Kidney (tissue), 14 donors: ENCODE data around the gene POLR1C. TPM values are rescaled to one million over a fixed set of nuclear protein-coding genes. Genes with fewer than 3 reads are reported as not detected.

Experiments used
- DNase-seq, 5 donors: peaks; one replicate each; pipeline ENCODE4 v3.0.0-alpha.2; 2013 to 2020
- FAIRE-seq: peaks from 2 replicates; lab custom pipeline; 2012; peaks lifted over from hg19 to GRCh38; lab: Jason Lieb, UNC
- H3K27ac ChIP-seq, 2 donors: one replicate each; pipeline ENCODE4 v1.7.0; 2013; ENCODE audit warnings: low read depth in 2 of 2, low read length in 2 of 2, inconsistent platforms in 1 of 2
- H3K27me3 ChIP-seq: one replicate; pipeline ENCODE4 v1.7.1; 2013; ENCODE audit warnings: low read length, inconsistent platforms; ENCODE audit not compliant: control insufficient read depth, insufficient read depth
- H3K36me3 ChIP-seq, 3 donors: one replicate each; pipeline versions ENCODE4 v1.7.0 to v1.7.1; 2013; ENCODE audit warnings: low read length in 3 of 3, control low read depth in 1 of 3, inconsistent platforms in 1 of 3; ENCODE audit not compliant: insufficient read depth in 3 of 3, control insufficient read depth in 2 of 3
- H3K4me1 ChIP-seq, 3 donors: one replicate each; pipeline versions ENCODE4 v1.7.0 to v1.7.1; 2013; ENCODE audit warnings: low read length in 3 of 3, inconsistent platforms in 1 of 3, low read depth in 1 of 3; ENCODE audit not compliant: control insufficient read depth in 2 of 3, insufficient read depth in 2 of 3
- H3K4me3 ChIP-seq, 3 donors: one replicate each; pipeline versions ENCODE4 v1.7.0 to v1.8.1; 2013; ENCODE audit warnings: low read length in 3 of 3, control low read depth in 1 of 3, inconsistent platforms in 1 of 3
- H3K9ac ChIP-seq, 3 donors: one replicate each; pipeline versions ENCODE4 v1.7.0 to v1.7.1; 2013; ENCODE audit warnings: low read length in 3 of 3, control low read depth in 1 of 3, inconsistent platforms in 1 of 3
- H3K9me3 ChIP-seq, 3 donors: one replicate each; pipeline versions ENCODE4 v1.7.0 to v1.7.1; 2013; ENCODE audit warnings: low read length in 3 of 3, control low read depth in 1 of 3, inconsistent platforms in 1 of 3; ENCODE audit not compliant: control insufficient read depth in 2 of 3, insufficient read depth in 1 of 3
- CTCF ChIP-seq: IDR thresholded peaks from 3 replicates; pipeline ENCODE4 v1.5.1; 2012; ENCODE audit warnings: mild to moderate bottlenecking, moderate library complexity, borderline replicate concordance; ENCODE audit not compliant: insufficient read depth; ENCODE audit errors: extremely low read depth
- intact Hi-C: fragments of 100-400 bp; cut with DNase I; formaldehyde crosslinking; loops from one replicate; pipeline ENCODE4 v1.11.1; 2022
- polyA plus RNA-seq: library from polyadenylated mRNA; stranded (reverse); fragments of 350-450 nt; fragmentation: Illumina TruSeq; extraction: RNeasy Lipid Tissue Mini Kit (QIAGEN cat#74804); gene quantifications from one replicate; pipeline ENCODE4 v1.2.3, GENCODE V29; 2014; ENCODE audit warnings: low read depth, low replicate concordance; ENCODE audit not compliant: insufficient read depth
- total RNA-seq: library from RNA; stranded (reverse); fragmentation: NEBNext Ultra II Directional; extraction: Animal tissue kit (Norgen Biotek cat#: 25700); gene quantifications from one replicate; pipeline ENCODE4 v1.2.1, GENCODE V29; 2021
- donor health status: control.
- donor health status: control.
- donor health status: control.
- donor health status: control.
- donor health status: control.
- donor health status: DM: yes; HTN: yes; CAD: no.
- donor health status: Normal renal cell carcinoma (clear cell type).

Gene POLR1C
- total and polyA plus RNA-seq, 2 donors from 2014 or later = 27.5 to 41.3 TPM

- H3K36me3 ChIP-seq = peaks cover 3 to 32% (median 13%) of the 10 kb centered on the region in 3 donors
- H3K27ac ChIP-seq = no peak overlapping the region
- H3K9me3 ChIP-seq = no peaks in the 10 kb centered on the region
- H3K9ac ChIP-seq = no peak overlapping the region
- no peaks in the 10 kb centered on the region for H3K27me3 ChIP-seq
- H3K4me1 ChIP-seq = peaks cover 0 to 16% (median 4%) of the 10 kb centered on the region in 3 donors
- no peak overlapping the region for H3K4me3 ChIP-seq
- DNase-seq (peak in 4 of 5 donors; percentile 85 to 89 (median 88)), FAIRE-seq (no peak)
- intact Hi-C loops = loop anchor here (10.0 kb wide), 1 partner anchor 52 kb away; the partner anchor contains the start of gene DLK2
- TF ChIP-seq CTCF = peak; percentile 97
Observed at GRCh38 chr6:43506667-43507471, 10.0 kb upstream of the POLR1C start.

DNA sequence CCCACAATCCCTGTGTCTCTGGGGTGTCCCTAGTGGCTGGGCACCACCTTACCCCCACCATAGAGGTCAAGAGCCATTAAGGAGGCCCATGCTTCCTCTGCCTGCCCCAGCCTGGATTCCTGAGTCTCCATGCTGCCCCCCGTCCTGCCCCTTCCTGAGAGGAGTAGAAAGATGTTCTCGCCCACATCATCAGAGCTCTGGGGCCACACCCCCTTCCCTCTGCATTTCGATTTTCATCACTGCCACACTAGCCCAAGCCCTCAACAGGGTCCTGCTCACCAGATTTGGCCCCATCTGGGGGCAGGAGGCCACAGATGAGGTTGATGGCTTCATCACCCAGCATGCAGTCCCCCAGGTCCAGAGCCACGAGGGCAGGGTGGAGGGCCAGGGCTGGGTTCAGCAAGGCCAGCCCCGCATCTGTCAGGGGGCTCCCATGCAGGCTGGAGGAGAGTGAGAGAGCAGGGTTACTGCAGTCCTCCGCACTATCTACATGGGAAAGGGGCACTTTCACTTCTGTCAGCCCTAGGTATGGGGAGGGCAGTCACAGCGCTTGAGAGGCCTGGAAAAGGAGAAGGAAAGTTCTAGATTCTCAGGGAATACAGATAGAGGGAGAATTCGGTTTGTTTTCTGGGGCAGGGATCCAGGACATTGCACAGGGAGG, 8.3 kb upstream of the POLR1C start:
- peaks cover 3 to 29% (median 20%) of the 10 kb centered on the region in 3 donors for H3K36me3 ChIP-seq
- FAIRE-seq (no peak), DNase-seq (no peak)
- peaks cover 0 to 16% (median 4%) of the 10 kb centered on the region in 3 donors for H3K4me1 ChIP-seq
- no peak for TF ChIP-seq CTCF
- no peak overlapping the region for H3K4me3 ChIP-seq
- no peaks in the 10 kb centered on the region for H3K9me3 ChIP-seq
- no peaks in the 10 kb centered on the region for H3K27me3 ChIP-seq
- intact Hi-C loops = loop anchor here (10.0 kb wide), 1 partner anchor 54 kb away; the partner anchor contains the start of gene DLK2
- H3K9ac ChIP-seq = no peak overlapping the region
- H3K27ac ChIP-seq = no peak overlapping the region

- intact Hi-C loops = loop anchor here (10.0 kb wide), 1 partner anchor 55 kb away; the partner anchor contains the start of gene DLK2
- Histone ChIP-seq H3K27ac (no peak overlapping the region), H3K36me3 (peaks cover 3 to 28% (median 21%) of the 10 kb centered on the region in 3 donors), H3K4me3 (peak overlapping the region in 1 of 3 donors; percentile 52), H3K27me3 (no peaks in the 10 kb centered on the region), H3K4me1 (peaks cover 0 to 16% (median 4%) of the 10 kb centered on the region in 3 donors), H3K9me3 (no peaks in the 10 kb centered on the region), H3K9ac (peak overlapping the region in 2 of 3 donors; percentile 38 to 58)
- TF ChIP-seq CTCF = no peak
- FAIRE-seq = no peak
- DNase-seq = peak in 2 of 5 donors; percentile 27 to 61
Observed at GRCh38 chr6:43509142-43509983, 7.5 kb upstream of the POLR1C start.
